ENCODE results near the gene TMEM132A.

The TMEM132A gene

DNA sequence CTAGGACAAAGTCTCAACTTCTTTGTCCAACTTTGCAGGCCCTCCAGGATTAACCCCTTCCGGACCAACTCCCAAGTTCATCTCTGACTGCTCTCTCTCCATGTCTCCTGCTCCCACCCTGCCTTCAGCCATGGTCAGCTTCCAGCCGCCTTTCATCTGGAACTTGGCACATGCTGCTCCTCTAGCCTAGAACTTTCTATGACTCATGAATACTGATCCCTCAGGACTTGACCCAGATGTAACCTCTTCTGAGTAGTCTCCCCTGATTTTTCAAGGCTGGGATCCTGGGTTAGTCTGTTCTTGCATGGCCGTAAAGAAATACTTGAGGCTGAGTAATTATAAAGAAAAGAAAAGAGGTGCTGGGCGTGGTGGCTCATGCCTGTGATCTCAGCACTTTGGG lies 32.9 kb downstream of the TMEM132A start:
- no peak for TF ChIP-seq CTCF (IDR thresholded peaks at IDR 0.05)

GRCh38 chr11:60959431-60959830 lies 35.2 kb downstream of the TMEM132A start:
- no peak for TF ChIP-seq CTCF (IDR thresholded peaks at IDR 0.05)

DNA sequence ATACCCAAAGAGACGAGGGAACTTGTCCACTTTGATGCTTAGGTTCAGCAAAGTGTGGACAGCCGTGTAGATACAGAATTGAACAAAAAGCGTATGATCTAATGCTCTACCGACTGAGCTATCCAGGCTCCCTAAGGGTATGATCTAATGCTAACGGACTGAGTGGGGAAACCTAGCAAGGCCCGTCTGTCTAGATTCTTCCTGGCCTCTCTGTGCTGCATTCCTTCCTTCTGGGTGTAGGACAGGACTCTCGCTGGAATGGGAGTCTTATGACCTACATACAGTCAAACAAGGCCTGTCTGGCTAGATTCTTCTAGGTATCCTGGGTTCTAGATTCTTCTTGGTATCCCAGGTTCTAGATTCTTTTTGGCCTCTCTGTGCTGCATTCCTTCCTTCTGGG lies 36.1 kb downstream of the TMEM132A start:
- no peak for TF ChIP-seq CTCF (IDR thresholded peaks at IDR 0.05)

- no peak for TF ChIP-seq CTCF (IDR thresholded peaks at IDR 0.05)
Measured at GRCh38 chr11:60964801-60965200, 40.5 kb downstream of the TMEM132A start.

DNA sequence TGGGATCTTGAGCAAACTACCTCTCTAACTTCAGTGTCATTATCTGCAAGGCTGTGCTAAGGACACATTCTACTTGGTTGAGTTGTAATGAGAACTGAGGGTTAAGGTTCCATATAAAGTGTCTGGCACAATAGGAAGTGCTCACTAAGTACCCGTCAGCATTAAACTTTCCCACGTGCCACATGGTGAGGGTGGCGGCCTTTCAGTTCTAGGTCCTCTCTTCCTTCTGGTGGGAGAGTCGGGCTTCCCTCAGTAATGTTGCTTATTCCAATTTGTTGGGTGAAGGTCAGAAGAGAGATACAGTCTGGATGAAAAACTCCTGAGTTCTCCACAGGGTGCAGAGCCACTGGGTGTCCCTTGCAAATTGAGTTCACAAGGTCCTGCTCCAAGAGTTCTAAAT lies 42.6 kb downstream of the TMEM132A start:
- no peak for TF ChIP-seq CTCF (IDR thresholded peaks at IDR 0.05)

DNA sequence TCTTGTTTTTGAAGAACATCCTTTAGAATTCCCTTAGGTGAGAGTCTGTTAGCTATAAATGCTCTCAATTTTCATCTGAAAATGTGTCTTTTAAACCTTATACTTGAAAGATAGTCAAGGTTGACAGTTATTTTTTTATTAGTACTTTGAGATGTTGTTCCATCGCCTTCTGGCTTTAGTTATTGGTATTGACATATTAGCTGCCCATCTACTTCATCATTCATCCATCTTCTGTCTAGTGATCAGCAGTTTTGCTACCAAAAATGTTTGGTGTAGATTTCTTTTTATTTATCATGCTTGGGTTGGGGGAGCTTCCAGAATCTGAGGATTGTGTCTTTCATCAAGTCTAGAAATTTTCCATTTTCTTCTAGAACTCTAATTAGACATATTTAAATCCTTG lies 44.0 kb downstream of the TMEM132A start:
- no peak for TF ChIP-seq CTCF (IDR thresholded peaks at IDR 0.05)

DNA sequence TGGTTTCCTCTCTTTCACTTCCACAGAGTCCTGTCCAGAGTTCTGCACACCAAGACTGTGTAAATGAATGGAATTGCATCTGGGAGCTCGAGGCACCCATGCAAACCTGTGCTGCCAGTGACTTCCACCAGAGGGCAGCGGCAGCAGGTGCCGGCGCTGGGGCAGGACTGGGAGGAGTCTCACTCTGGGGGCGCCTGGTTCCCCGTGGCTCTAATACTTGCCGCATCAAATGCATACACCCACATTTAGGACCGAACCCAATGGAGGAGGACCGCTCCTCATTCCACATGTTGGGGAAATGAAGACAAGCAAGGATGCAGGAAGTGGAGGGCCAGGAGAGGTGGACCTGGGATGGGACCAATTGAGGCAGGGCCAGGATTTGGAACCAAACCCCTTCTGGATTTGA lies 46.1 kb downstream of the TMEM132A start:
- peak; percentile 94 for TF ChIP-seq CTCF (IDR thresholded peaks at IDR 0.05)

GRCh38 chr11:60970890-60971289 lies 46.6 kb downstream of the TMEM132A start:
- TF ChIP-seq CTCF (IDR thresholded peaks at IDR 0.05): no peak
